C4-2B (cell line): ENCODE data around the gene CACNA2D1.

Source experiments
- H3K27ac ChIP-seq: fragments of 450-650 bp; 2 replicates; pipeline ENCODE4 v1.5.1; 2017
- ZFX ChIP-seq: fragments of 450-650 bp; IDR thresholded peaks from 2 replicates; pipeline ENCODE4 v1.6.1; 2017
- TF ChIP-seq, protein P1 (sequence below): fragments of 450-650 bp; conservative IDR thresholded peaks from 2 replicates; pipeline ENCODE4 v1.5.1; 2017; ENCODE audit warnings: mild to moderate bottlenecking

The CACNA2D1 gene

DNA sequence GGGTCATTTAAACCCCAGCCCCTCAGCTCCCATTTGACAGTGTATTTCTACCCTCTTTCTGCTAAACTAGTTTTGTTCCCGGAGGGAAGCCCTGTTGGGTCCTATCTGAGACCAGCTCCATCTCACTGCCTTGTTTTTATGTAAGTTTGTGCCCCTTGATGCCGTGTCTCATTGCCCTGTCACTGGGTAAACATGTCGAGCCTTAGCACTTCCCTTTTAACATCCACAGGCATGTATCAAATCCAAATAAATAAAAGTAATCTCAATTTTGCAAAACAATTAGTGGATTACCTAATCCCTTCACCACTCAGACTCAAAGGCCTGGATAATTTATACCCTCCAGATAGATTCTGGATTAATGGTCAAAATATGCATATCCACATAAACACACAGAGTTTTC is 115.7 kb downstream of the CACNA2D1 start:
- no peak overlapping the region for H3K27ac ChIP-seq
- TF ChIP-seq, protein P1, sequence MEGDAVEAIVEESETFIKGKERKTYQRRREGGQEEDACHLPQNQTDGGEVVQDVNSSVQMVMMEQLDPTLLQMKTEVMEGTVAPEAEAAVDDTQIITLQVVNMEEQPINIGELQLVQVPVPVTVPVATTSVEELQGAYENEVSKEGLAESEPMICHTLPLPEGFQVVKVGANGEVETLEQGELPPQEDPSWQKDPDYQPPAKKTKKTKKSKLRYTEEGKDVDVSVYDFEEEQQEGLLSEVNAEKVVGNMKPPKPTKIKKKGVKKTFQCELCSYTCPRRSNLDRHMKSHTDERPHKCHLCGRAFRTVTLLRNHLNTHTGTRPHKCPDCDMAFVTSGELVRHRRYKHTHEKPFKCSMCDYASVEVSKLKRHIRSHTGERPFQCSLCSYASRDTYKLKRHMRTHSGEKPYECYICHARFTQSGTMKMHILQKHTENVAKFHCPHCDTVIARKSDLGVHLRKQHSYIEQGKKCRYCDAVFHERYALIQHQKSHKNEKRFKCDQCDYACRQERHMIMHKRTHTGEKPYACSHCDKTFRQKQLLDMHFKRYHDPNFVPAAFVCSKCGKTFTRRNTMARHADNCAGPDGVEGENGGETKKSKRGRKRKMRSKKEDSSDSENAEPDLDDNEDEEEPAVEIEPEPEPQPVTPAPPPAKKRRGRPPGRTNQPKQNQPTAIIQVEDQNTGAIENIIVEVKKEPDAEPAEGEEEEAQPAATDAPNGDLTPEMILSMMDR = no peak
- TF ChIP-seq ZFX = no peak

DNA sequence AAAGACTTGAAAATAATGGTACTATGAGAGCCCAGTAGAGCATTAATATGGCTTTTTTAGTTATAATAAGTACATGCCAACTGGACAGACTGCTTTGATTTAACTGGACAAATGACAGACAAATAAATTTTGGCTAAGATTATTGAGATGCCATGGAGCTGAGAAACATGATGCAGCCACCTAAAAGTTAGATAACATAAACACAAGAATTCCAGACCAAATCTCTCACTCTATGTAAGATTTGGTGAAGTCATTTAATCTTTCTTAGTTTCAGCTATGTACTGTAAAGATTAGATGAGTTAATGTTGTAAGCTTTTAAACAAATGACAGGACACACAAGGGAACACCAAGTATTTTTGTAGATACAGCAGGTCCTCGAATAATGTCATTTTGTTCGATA is 118.2 kb downstream of the CACNA2D1 start:
- H3K27ac ChIP-seq = no peak overlapping the region
- TF ChIP-seq, protein P1 = no peak
- no peak for TF ChIP-seq ZFX

DNA sequence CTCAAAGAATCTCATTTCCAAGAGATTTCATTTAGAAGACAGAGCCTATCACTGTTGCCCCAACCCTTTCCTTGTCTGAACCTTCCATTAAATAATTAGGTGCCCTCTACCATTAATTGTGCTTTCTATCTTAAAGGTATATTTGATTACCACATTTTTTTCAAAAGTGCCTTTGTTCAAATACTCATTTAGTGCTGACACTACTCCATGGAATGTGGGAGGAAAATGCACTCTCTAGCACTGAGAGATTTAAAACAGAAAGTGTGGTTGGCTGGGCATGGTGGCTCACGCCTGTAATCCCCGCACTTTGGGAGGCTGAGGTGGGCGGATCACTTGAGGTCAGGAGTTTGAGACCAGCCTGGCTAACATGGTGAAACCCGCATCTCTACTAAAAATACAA is 119.8 kb downstream of the CACNA2D1 start:
- no peak overlapping the region for H3K27ac ChIP-seq
- TF ChIP-seq, protein P1 = no peak
- no peak for TF ChIP-seq ZFX

DNA sequence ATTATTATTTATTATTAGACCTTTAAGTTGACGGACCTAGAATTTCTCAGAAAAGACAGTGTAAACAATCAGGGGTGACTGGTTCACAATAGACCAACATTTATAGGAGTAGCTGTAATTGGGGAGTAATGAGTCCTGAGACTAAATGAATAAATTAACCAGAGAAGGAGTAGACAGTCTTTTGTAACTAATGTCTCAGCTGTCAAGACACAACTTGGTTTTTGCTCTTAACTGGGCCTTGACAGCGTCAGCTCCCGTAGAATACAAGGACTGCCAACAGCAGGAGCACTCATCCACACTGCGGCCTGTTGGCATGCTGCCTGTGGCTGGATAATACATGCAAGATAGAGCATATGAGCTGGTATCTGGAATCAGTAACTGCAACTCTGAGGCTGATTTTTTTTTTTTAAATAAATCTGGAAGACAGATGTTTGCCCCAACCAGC is 123.9 kb downstream of the CACNA2D1 start:
- no peak overlapping the region for H3K27ac ChIP-seq
- no peak for TF ChIP-seq ZFX
- TF ChIP-seq, protein P1 = no peak

DNA sequence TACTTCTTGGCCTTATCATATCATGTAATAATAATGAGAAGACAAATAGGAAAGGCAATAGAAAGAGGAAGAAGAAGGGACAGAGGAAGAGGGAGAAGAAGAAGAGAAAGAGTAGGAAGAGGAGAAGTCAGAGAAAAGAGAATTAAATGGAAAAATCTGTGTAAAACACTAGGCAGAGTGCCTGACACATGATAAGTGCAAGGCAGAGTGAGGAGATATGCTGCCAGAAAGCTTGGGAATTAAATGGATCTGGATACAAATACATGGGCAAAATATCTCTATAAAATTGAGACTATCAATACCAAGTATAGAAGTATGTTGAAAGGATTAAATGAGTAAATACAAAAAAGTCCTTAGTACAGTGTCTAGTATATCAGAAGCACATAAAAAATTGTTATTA is 124.8 kb downstream of the CACNA2D1 start:
- TF ChIP-seq ZFX = no peak

DNA sequence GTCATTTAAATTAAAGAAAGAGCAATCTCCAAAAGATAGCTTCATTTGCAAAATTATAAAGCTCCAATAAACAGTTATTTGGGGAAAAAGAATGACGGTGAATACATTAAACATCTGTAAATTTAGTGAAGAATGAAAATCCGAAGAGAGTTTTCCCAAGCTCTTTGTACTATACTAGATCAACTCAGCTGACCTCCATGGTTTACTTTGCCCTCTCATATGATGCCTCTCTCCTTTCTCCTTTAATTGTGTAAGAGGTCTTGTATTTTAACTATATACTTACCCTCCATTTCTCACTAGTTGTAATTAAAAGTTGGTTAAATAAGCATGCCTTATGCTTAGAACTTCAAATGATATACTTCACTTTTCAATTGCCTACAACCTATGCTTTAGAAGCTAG is 125.8 kb downstream of the CACNA2D1 start:
- TF ChIP-seq, protein P1 = no peak
- TF ChIP-seq ZFX = no peak
- H3K27ac ChIP-seq = no peak overlapping the region

More for the DNA sequence above, 124.8 kb downstream of the CACNA2D1 start:
- no peak overlapping the region for H3K27ac ChIP-seq

DNA sequence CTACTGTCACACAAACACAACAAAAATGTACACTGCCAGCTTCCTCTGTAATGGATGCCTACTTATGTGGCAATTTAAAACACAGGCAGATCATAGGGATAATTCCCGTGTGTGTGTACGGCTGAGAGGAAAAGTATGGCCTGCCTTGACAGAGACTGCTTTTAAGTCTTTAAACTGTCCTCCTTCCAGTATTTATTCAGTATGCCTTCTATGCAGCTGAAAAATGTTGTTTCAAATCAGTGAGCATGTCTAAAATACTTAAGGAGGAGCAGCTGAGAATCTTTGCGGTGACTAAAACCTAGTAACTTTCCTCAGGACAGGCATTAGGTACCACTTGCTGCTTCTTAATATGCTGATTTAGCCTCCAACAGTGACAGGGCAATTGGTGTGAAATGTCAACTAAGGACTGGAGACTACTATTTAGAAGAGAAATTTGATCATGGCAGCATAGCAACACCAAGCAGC is 126.3 kb downstream of the CACNA2D1 start:
- no peak overlapping the region for H3K27ac ChIP-seq
- TF ChIP-seq, protein P1 = no peak
- TF ChIP-seq ZFX = no peak

DNA sequence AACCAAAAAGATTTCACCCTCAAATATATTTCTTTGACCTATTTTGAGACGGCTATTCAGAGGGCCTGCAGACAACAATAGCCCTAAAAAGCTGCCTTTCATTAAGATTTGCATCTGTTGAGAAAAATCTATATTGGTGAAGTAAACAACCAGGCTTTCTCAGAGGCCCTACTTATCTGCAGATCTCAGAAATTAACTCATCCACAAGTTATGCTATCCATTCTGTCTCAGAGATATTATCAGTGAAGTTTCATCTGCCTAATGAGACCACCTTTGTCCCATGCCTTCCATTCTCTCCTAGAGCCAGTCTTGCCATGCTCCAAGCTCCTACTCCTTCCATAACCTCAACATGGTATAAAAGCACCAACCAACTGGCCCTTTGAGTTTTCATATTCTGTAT is 130.3 kb downstream of the CACNA2D1 start:
- no peak overlapping the region for H3K27ac ChIP-seq
- TF ChIP-seq, protein P1 = no peak
- TF ChIP-seq ZFX = no peak
